Fibroblast of skin of scalp (primary cell): ENCODE measurements around the gene PACS2.
A peak's percentile ranks its signal among the peaks of the same experiment; 100 is the strongest.

Experiments
- DNase-seq: peaks from one replicate; pipeline ENCODE4 v3.0.0-alpha.2; 2013

PACS2 gene

DNA sequence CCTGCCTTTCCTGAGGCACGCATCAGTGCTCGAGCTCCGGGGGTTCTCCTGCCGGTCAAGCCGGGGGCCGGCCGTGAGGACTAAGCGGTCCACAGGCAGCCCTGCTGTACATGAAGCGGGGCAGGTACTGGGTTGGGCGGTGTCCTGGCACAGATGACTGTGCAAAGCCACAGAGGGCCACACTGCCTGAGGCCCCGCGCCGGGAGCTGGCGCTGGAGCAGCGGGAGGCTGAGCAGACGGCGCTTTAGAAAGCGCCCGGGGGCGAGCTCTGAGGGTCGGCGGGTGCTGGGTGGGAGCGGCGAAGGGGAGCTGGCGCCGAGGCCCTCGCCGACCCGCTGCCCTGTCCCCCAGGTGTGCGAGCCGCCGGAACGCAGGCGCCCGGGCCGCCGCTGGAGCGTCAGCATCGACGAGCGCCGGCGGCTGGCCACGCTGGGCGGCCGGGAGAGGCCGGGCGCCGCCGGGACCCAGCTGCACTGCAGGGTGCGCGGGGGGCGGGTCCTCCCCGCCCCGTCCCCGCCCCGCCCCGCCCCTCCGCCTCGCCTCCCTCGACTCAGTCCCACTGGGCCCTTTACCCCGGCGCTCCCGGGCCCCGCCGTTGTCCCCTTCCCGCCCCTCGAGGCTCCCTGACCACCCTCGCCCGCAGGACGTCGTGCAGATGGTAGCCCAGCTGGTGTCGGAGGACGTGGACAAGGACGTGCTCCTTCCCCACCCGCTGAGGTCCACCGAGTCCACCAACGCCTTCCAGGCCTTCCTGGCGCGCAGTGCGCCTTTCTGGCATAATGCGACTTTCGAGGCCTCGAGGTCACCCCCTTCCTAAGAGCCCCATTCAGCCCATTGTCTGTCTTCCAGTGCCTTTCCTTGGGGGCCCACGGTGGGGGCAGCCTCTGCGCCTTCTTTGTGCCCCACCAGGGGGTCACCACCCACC is 96.7 kb downstream of the PACS2 start:
- DNase-seq, result peak; percentile 47

DNA sequence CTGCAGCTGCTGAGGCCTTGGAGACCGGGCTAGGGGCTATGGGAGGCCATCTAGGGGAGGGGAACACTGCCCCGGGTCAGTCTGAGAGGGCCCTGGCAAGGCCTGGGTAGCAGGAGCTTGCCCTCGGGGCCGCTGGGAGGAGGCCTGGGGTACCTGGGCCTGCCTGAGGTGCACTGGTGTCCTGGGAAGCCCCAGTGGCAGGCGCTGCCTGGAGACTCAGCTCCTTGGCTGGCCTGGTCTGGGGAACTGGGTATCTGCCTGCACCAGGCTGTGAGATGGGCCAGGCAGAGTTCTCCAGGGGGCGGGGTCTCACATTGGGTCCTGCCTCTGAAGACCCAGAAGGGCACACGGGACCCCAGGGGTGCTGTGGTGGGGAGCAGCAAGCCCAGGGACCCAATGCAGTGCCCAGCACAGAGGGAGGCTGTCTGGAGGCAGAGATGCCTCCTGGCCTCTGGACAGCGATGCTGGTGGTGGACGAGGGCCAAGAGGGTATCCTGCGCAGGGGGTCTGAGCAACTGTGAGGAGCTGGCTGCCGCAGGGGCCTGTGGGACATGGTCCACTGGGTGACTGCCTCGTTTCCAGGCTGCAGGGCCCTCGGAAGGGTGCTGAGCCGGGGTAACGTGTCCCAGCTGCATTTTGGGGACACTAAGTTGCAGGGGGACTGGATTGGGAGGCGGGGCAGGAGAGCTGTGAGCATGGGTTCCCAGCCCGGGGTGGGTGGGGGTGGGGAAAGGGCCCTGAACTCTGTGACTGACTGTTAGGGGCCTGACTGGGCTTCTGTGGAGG is 97.6 kb downstream of the PACS2 start:
- no peak for DNase-seq

DNA sequence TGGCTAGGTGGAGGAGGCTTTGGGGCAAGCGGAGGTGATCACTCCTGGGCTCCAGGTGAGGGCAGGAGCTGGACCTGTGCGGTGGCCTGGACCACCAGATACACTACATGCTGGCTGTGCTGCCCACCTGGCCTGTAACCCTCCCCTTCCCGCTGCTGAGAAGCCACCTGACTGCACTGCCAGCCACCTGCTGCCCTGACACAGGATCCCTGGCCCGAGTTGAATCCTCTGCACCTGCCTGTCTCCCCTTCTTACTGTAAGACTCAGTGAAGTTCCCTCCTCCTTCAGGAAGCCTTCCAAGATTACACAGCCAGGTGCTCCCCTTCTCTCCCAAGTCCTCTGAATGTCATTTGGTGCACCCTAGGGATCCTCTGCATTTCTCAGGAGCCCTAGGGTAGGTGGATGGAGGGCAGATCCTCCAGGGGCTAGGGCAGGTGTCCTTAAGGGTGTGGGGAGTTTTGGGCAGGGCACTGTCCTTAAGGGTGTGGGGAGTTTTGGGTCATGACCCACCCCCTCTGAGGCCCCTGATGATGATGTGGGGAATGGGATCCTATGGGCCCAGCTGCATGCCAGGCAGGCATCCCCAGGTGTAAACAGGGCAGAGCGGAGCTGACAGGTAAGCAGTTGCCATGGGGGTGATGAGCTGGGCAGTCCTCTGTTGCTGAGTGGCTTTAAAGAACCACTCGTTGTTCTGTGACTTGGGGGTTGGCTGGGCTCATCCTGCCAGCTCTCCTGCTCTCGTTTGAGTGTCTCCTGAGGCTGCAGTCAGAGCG is 98.4 kb downstream of the PACS2 start:
- DNase-seq, result no peak

DNA sequence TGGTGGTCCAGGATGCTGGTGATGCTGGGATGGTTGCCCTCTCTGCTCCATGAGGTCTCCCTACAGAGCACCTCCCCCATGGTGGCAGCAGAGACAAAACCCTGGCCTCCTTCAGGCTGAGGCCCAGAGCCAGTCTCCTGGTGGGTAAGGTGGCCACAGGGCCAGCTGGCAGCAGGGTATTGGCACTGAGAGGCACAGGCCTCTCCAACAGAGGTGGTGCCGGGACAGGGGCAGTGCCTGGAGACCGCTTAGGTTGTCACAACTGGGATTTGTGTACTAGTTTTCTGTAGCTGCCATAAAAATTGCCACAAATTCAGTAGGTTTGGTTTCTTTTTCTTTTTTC is 99.0 kb downstream of the PACS2 start:
- DNase-seq, result no peak

DNA sequence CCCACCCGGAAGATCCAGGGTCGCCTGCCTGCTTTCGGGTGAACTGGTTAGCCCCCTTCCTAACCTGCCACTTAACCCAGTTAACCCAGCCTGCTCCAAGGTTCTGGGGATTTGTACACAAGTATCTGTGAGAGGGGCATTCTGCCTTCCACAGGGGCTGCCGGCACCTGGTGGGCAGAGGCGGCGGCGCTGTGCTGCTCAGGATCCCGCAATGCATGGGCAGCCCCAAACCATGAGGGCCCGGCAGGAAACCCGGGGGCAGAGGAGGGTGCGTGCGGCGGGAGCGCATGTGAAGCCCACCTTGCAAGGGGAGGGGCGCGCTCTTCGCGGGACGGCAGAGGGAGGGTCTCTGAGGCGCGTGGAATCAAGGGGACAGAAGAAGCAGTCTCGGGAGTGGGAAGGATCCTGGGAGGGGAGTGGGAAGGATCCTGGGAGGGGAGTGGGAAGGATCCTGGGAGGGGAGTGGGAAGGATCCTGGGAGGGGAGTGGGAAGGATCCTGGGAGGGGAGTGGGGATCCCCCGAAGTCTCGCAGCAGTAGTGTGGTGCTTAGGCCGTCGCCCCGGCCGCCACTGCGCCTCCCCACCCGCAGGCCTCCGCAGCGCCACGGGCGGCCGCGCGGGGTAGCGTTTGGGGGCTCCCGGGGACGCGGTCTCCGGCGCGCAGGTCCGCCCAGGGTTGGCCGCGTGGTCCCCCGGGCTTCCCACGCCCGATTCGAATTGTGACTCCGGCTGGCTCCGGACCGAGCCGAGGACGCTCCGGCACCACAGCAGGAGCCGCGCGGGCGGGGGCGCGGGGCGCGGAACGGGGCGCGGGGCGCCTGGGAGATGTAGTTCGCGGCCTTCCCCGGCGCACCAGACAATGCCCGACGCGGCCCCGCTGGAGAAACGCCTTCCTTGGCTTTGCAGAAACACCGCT is 100.2 kb downstream of the PACS2 start:
- peak; percentile 74 for DNase-seq

DNA sequence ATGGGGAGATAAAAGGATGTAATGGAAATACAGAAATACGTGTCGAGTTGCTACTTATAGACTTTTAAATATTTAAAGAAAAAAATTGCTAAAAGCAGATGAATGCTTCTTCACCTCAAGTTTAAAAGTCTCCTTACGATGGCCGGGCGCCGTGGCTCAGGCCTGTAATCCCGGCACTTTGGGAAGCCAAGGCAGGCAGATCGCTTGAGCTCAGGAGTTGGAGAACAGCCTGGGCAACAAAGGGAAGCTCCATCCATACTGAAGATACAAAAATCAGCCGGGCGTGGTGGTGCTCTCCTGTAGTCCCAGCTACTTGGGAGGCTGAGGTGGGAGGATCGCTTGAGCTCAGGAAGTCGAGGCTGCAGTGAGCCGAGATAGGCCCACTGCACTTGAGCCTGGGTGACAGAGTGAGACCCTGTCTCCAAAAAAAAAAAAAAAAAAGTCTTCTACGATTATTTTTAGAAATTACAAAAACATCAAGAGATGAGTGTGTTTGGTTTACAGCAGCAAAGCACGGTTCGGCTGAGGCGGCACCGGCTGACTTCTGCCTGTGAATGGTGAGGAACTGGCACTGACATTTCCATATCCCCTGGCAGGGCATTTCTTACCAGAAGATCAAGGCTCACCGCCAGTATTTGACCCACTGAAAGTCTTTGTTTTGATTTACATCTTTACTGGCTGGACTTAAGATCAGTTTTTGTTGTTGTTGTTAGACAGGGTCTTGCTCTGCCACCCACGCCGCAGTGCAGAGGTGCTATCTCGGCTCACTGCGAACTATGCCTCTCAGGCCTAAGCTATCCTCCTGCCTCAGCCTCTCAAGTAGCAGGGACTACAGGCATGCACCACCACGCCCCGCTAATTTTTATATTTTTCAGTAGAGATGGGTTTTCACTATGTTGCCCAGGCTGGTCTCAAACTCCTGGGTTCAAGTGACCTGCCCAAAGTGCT is 101.2 kb downstream of the PACS2 start:
- no peak for DNase-seq

DNA sequence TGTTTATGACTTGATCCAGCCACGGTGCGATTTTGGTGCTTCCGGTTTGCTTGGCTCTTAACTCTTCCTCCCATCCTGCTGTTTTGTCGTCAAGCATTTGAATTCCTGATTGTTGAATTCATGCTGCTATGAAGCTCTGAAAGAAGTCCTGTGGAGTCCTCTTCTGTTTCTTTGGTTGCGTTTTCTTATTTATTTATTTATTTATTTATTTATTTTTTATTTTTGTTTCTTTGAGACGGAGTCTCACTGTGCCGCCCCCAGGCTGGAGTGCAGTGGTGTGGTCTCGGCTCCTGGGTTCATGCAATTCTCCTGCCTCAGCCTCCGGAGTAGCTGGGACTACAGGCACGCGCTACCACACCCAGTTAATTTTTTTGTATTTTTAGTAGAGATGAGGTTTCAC is 102.1 kb downstream of the PACS2 start:
- DNase-seq, result no peak

DNA sequence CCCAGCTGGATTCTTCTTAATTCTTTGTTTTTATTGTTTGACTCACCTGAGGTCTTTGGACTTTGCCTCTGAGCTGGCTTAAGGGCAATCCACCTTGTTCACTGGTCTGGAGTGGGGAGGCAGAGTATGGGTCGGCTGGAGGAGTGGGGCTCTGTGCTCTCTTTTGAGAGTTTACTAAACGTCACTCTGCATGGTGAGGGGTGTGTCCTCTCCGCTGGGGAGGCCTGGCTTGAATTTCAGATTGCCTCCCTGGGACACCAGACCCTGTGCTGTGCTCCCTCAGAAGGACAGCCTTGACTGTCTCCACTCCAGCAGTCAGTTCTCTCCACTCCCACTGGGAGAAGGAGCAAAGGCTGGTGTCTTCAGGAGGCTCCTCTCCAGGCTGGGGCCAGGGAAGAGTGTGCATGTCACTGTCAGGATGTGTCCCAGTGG is 103.2 kb downstream of the PACS2 start:
- no peak for DNase-seq

DNA sequence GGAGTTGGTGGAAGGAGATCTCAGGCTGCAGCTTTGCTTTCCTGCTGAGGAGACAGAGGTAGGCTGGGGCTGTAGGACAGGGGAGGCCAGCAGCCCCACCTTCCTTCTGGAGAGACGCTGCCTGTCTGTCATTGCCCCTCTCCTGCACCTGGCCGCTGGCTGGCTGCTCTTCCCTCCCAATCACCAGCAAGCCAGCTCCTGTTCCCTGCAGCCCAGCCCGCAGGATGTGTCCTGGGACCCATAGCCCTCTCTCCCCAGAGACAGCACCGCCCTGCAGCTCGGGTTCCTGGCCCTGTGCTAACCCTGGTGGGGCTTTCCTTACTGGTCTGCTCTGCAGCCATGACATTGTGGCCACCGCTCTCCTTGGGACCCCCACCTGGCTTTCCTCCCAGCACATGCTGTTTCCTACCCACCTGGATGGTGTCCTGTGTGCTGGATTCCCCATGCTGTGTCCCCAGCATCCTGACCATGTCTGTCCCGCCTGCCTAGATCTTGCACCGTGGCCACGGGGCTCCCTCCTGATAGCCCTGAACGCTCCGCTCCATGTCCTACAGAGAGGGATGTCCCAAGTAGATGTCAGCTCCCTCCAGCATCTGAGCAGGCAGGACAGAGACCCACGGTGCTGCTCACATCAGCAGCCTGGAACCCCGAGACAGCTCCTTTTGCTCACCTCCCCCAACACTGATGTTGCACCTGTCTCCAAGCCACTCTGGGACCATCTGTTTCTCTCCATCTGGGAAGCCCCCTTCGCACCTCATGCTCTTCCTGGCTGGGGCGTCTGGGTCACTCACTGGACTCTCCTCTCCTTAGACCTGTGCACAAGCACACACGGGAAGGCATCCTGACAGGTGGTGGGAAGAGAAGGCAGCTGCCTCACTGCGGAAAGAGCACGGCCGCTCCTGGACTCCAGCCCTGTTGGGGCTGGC is 104.0 kb downstream of the PACS2 start:
- DNase-seq, result no peak

DNA sequence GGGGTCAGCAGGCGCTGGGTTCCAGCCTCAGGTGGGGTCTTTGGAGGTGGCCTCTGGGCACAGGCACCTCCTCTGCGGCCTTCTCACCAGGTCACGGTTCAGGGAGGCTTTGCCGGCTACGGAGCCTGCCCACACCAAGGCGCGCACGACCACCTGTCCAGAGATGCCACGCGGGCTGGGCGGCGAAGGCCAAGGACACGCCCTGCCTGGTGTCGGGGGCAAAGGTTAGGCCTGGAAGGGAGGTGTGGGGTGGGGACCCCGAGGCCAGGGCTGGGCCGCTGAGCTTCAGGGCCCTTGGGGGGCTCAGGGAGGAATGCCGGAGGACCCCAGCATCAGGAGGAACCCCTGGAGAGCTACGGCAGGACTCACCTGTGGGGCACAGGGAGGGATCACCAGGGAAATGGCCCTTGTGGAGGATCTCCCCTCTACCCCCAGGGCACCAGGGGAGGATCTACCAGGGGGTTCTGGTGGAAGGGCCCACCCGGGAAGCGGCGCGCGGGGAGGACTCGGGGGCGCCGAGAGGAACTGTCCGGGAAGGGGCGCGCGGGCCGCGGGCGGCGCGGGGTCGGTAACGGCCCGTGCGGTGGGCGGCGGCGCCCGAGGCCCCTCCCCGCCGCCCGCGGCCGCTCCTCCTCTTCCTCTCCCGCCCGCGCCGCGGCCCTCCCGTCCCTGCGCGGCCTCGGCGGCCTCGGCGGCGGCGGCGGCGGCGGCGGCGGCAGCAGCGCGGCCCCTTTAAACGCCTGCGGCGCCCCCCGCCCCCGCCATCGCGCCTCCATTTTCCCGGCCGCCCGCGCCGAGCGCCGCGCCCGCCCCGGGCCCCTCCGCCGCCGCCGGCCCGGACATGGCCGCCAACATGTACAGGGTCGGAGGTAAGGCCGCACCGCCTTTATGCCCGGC is 104.9 kb downstream of the PACS2 start, which contains the start of gene MTA1:
MTA1 (plus strand) TSS at position 633 of the 897 bp plus-strand sequence; CDS start at position 842, 209 bp downstream.
- peak; percentile 56 for DNase-seq

DNA sequence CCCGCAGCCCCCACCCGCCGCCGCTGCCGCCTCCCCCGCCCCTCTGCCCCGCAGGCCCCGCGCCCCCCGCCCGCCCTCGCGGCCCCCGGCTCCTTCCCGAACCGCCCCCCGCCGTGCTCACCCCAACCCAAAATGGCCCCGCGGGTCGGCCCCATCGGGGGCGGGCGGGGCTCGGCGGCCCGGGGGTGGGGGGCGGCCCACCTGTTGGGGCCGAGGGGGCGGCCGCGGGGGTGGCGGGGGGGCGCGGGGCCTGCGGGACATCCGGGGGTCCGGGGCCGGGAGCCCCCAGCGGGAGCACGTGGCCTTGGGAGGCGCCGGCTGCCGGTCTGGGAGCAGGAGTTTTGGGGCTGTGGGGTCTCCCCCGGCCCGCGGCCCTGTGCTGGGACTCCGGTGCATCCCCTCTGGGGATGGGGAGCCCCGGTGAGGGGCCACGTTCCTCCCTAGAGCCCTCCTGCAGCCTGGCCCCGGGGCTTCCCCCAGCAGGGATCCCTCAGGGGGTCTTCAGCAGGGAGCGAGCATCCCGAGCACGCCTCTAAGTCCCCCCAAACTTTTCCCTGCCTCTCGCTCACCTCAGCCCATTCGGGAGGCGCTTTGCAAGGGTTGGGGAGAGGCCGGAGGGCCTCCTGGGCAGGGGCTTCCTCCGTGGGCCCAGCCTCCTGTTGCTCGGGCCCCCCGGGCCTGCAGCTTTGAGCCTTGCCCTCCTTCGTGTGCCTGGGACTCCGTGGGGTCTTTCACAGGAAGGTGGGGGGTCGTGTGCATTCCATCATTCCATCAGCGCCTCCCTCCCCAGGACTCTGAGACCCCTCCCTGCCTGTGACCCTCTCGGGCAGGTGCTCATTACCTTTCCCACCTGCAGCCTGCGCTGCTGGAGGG is 105.8 kb downstream of the PACS2 start:
- DNase-seq, result no peak

DNA sequence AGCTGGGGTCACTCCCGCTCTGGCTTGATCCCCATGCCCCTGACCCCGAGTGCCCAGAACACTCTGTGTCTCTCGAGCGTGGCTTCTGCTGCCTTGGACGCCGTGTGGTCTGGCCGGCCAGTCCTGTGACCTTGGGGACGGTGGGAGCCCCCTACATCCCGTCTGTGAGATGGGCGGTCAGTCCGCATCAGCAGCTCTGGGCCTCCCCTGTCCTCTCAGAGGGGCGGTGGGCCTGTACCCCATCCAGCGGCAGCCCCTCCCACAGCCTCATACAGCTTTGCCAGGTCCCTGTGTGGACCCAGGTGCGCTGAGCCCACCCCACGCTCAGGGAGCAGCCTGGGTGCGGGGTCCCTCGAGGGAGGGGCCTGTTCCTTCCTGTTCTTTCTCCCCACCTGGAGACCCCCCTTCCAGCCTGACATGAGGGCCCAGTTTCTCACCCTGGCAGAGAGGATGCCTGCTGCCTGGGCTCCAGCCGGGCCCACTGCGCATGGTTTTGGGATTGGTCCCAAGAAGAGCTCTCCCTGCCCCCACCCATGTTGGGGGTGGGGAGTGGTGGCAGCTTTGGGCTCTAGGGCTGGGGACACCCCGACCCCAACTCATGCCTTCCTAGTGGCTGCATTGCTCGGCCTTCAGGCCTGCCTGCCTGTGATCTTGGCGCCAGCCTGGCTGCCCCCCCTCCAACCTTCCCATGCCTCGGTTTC is 106.6 kb downstream of the PACS2 start:
- no peak for DNase-seq

DNA sequence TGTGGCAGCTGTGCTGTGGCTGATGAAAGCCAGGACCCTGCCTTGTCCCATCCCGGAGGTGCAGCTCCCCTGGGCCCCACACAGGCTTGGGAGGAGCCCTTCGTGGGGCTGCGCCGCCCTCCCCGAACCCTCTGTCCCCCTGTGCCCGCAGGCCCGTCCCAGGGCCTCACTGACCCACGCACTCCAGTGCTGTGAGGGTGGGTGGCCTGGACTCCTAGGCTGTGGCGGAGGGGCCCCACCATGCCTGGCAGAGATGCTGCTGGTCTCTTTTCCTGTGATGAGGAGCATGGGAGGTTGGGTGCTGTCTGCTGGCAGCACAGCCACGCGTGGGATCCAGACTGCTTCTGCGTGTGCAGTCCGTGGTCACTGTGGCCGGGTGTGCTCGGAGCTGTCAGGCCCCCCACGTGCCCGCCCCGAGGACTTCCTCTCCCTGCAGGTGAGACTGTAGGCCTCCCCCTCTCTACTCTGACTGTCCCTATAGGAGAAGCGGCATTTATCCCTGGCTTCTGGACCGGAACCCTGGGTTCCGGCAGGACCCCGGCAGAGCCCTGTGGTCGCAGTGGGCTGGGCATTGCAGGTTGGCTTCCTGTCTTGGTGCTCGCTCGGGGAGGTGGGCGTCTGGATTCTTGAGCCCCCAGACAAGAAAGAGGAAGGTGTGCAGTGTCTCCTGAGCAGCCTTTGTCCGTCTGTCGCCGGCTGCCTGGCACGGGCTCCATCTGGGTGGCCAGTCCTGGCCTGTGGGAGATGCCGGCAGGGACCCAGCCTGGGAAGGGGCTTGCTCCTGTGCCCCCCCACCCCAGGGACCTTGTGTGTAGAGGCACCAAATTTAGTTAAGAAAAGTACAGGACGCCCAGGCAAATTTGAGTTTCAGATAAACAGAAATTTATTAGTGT is 107.4 kb downstream of the PACS2 start:
- DNase-seq, result no peak

DNA sequence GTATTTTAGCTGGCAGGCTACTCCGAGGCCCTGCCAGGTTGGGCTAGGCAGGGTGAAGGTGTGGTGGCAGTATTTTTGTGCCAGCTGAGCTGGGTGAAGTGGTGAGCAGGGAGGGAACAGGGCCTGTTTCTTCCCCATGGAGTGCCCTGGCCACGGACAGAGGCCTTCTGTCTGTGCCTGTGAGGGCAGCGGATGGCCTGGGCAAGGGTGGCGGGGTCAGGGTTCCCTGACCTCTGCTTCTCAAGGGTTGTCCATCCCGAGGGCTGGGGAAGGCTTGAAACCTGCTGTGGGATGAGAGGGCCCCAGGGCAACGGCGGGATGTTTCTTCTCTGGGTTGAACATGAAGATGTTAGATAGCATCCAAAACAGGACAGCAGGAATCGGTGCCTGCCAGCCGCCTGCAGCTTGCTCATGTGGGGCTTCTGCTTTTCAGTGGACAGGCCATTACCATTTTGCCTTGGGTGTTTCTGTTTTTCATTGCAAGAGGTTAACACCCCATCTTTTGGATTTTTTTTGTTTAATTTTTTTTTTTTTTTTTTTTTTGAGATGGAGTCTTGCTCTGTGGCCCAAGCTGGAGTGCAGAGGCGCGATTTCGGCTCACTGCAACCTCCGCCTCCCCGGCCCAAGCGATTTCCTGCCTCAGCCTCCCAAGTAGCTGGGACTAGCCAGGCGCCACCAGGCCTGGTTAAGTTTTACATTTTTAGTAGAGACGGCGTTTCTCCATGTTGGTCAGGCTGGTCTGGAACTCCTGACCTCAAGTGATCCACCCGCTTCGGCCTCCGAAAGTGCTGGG is 108.3 kb downstream of the PACS2 start:
- DNase-seq, result no peak
